B cell (primary cell): ENCODE measurements around the gene DNAI2.

ENCODE experiments used
- CTCF ChIP-seq: fragments of 200-600 bp; IDR thresholded peaks from one replicate; pipeline ENCODE4 v1.8.0; 2022; ENCODE audit warnings: antibody characterized with exemption, mild to moderate bottlenecking
- EZH2 ChIP-seq: IDR thresholded peaks from 2 replicates; pipeline ENCODE4 v1.6.1; 2012; ENCODE audit warnings: borderline replicate concordance, low read depth, mild to moderate bottlenecking, moderate library complexity, low read length; ENCODE audit not compliant: insufficient read depth, poor library complexity, severe bottlenecking

- TF ChIP-seq CTCF: no peak
- TF ChIP-seq EZH2: no peak
These were observed 68.2 kb downstream of the DNAI2 start for GRCh38 chr17:74342224-74342623.
